B cell (primary cell): ENCODE data around the gene PFN3. TPM values are rescaled to one million over a fixed set of nuclear protein-coding genes. Genes with fewer than 3 reads are reported as not detected.

ENCODE experiments used
- ATAC-seq: fragments of 200-7000 bp; cut with Tn5 transposase; one replicate; pipeline ENCODE4 v1.10.0; 2021; ENCODE audit warnings: low read depth, mild to moderate bottlenecking, moderate number of reproducible peaks, moderate library complexity
- CTCF ChIA-PET: fragments of 350-600 bp; sonication (Branson Sonifier 250); formaldehyde crosslinking; loops from one replicate; lab custom pipeline; 2021; ENCODE audit warnings: antibody characterized with exemption, inconsistent platforms; lab: Charles Lee
- POLR2A ChIA-PET: fragments of 350-600 bp; sonication (Branson Sonifier 250); formaldehyde crosslinking; loops from one replicate; lab custom pipeline; 2021; ENCODE audit warnings: antibody characterized with exemption; lab: Charles Lee
- DNase-seq: peaks from one replicate; pipeline ENCODE4 v3.0.0; 2013
- H2AFZ ChIP-seq: 2 replicates; pipeline ENCODE4 v1.6.1; 2012; ENCODE audit warnings: mild to moderate bottlenecking, low read depth, low read length; ENCODE audit not compliant: insufficient read depth, poor library complexity, severe bottlenecking
- H3K27ac ChIP-seq, 2 donors: 1 replicate in 1 of 2; 2 replicates in 1 of 2; pipeline ENCODE4 v1.5.1; 2012 to 2013; ENCODE audit warnings: low read length in 2 of 2, mild to moderate bottlenecking in 2 of 2, moderate library complexity in 1 of 2
- H3K27me3 ChIP-seq, 4 experiments: fragments of 200-600 bp in 1 of 4; sonication (generic) in 1 of 4; replicated peaks in 1 of 4; 1 replicate in 2 of 4; 2 replicates in 2 of 4; pipeline versions ENCODE4 v1.6.1 to v1.7.0; 2013 to 2016; ENCODE audit warnings: low read length in 3 of 4, mild to moderate bottlenecking in 2 of 4, mixed read lengths in 1 of 4, moderate library complexity in 1 of 4; ENCODE audit not compliant: insufficient read depth in 4 of 4, control insufficient read depth in 3 of 4; ENCODE audit errors: control extremely low read depth in 1 of 4
- H3K36me3 ChIP-seq, 2 experiments: replicated peaks in 1 of 2; 1 replicate in 1 of 2; 2 replicates in 1 of 2; pipeline versions ENCODE4 v1.6.1 to v1.7.1; 2013; ENCODE audit warnings: low read length in 1 of 2; ENCODE audit not compliant: insufficient read depth in 2 of 2, control insufficient read depth in 1 of 2; ENCODE audit errors: control extremely low read depth in 1 of 2, extremely low read depth in 1 of 2
- H3K4me1 ChIP-seq, 2 donors: fragments of 200-600 bp in 1 of 2; sonication (generic) in 1 of 2; 1 replicate in 1 of 2; 2 replicates in 1 of 2; pipeline versions ENCODE4 v1.5.1 to v1.6.1; 2013 to 2017; ENCODE audit warnings: low read length in 2 of 2; ENCODE audit not compliant: control insufficient read depth in 2 of 2, insufficient read depth in 2 of 2
- H3K4me2 ChIP-seq: replicated peaks from 2 replicates; pipeline ENCODE3; 2012; ENCODE audit warnings: mild to moderate bottlenecking, low read depth, low read length; ENCODE audit not compliant: poor library complexity, severe bottlenecking
- H3K4me3 ChIP-seq, 5 experiments: fragments of 200-600 bp in 1 of 5; sonication (generic) in 1 of 5; 1 replicate in 3 of 5; 2 replicates in 2 of 5; pipeline versions ENCODE4 v1.5.1 to v1.7.0; 2011 to 2016; ENCODE audit warnings: low read length in 4 of 5, mild to moderate bottlenecking in 4 of 5, low read depth in 2 of 5, control low read depth in 1 of 5, moderate library complexity in 1 of 5; ENCODE audit not compliant: insufficient read depth in 1 of 5; ENCODE audit errors: control extremely low read depth in 1 of 5, extremely low read depth in 1 of 5
- H3K79me2 ChIP-seq: fragments of 200-600 bp; sonication (generic); one replicate; pipeline ENCODE4 v1.6.0; 2016; ENCODE audit warnings: low read length; ENCODE audit not compliant: control insufficient read depth, insufficient read depth
- H3K9ac ChIP-seq: fragments of 200-600 bp; sonication (generic); 2 replicates; pipeline ENCODE4 v1.6.1; 2017; ENCODE audit warnings: mild to moderate bottlenecking, low read length, moderate library complexity
- H3K9me3 ChIP-seq, 3 donors: one replicate each; pipeline versions ENCODE4 v1.6.1 to v1.7.1; 2013; ENCODE audit warnings: low read length in 2 of 3; ENCODE audit not compliant: control insufficient read depth in 2 of 3, insufficient read depth in 1 of 3; ENCODE audit errors: control extremely low read depth in 1 of 3
- H4K20me1 ChIP-seq: 2 replicates; pipeline ENCODE4 v1.6.0; 2012; ENCODE audit warnings: mild to moderate bottlenecking, low read length; ENCODE audit not compliant: insufficient read depth, control insufficient read depth, poor library complexity, severe bottlenecking
- H3K27ac Mint-ChIP-seq: one replicate; pipeline ENCODE4 v1.8.0; 2021; ENCODE audit warnings: mixed read lengths
- H3K27me3 Mint-ChIP-seq: one replicate; pipeline ENCODE4 v1.8.0; 2021; ENCODE audit warnings: mixed read lengths
- H3K4me1 Mint-ChIP-seq: one replicate; pipeline ENCODE4 v1.8.0; 2021; ENCODE audit warnings: mixed read lengths
- H3K4me3 Mint-ChIP-seq: one replicate; pipeline ENCODE4 v1.8.0; 2021; ENCODE audit warnings: mixed read lengths
- H3K9me3 Mint-ChIP-seq: one replicate; pipeline ENCODE4 v1.8.0; 2022; ENCODE audit warnings: mixed read lengths; ENCODE audit not compliant: insufficient read depth
- CTCF ChIP-seq: fragments of 200-600 bp; IDR thresholded peaks from one replicate; pipeline ENCODE4 v1.8.0; 2022; ENCODE audit warnings: antibody characterized with exemption, mild to moderate bottlenecking
- EZH2 ChIP-seq: IDR thresholded peaks from 2 replicates; pipeline ENCODE4 v1.6.1; 2012; ENCODE audit warnings: borderline replicate concordance, low read depth, mild to moderate bottlenecking, moderate library complexity, low read length; ENCODE audit not compliant: insufficient read depth, poor library complexity, severe bottlenecking
- WGBS: methylation state at CpG from one replicate; pipeline ENCODE4 v1.1.5; 2013; ENCODE audit warnings: missing lambda C conversion rate; ENCODE audit not compliant: insufficient coverage; 5-methylcytosine and 5-hydroxymethylcytosine counted together
- intact Hi-C: fragments of 100-400 bp; cut with micrococcal nuclease; formaldehyde crosslinking; loops from one replicate; pipeline ENCODE4 v1.10.0; 2022
- polyA plus RNA-seq: library from polyadenylated mRNA; depleted of rRNA; stranded (reverse); fragments of >200 nt; gene quantifications from 2 replicates; pipeline ENCODE4 v1.2.3, GENCODE V29; 2012
- total RNA-seq, 2 donors: library from RNA; stranded (reverse); fragments of 120-200 nt in 1 of 2; gene quantifications; 1 replicate in 1 of 2; 2 replicates in 1 of 2; pipeline versions ENCODE4 v1.2.3 to v1.2.4, GENCODE V29; 2013 to 2022

PFN3 gene
- total and polyA plus RNA-seq, 2 donors (not counting 1 experiment from before 2014, with no cell fraction given): not detected

- H3K27ac ChIP-seq: no peak overlapping the region
- peaks cover 46% of the 10 kb centered on the region for H4K20me1 ChIP-seq
- no peaks in the 10 kb centered on the region for H3K9me3 ChIP-seq
- ChIA-PET POLR2A (interaction anchor here (0.5 to 10.8 kb wide), 8 partner anchors 8 to 698 kb away, joined by 3 to 103 read pairs (median 6); partner anchors contain the start of gene GRK6), CTCF (interaction anchor here (1.3 to 21.3 kb wide), 7 partner anchors 8 to 138 kb away, joined by 3 to 628 read pairs (median 6); partner anchors contain the start of genes F12, GRK6 and PFN3)
- H2AFZ ChIP-seq: no peak overlapping the region
- ATAC-seq (no peak), DNase-seq (peak; percentile 51)
- H3K79me2 ChIP-seq: peaks cover 14% of the 10 kb centered on the region
- H3K4me3 Mint-ChIP-seq: peak overlapping the region; percentile 75
- intact Hi-C loops: loop anchor here (2.0 kb wide), 1 partner anchor 43 kb away; no protein-coding TSS in a partner anchor
- H3K27me3 ChIP-seq: peaks cover 0 to 14% (median 0%) of the 10 kb centered on the region in 4 experiments
- H3K4me3 ChIP-seq: peak overlapping the region in 1 of 5 experiments; percentile 60
- H3K4me2 ChIP-seq: peak overlapping the region; percentile 93
- H3K9me3 Mint-ChIP-seq: no peaks in the 10 kb centered on the region
- no peaks in the 10 kb centered on the region for H3K27me3 Mint-ChIP-seq
- peaks cover 0 to 4% of the 10 kb centered on the region in 2 experiments for H3K36me3 ChIP-seq
- 7% methylated on average over 20 of the region's 23 CpGs for WGBS
- H3K9ac ChIP-seq: no peak overlapping the region
- peaks cover 51% of the 10 kb centered on the region for H3K4me1 Mint-ChIP-seq
- TF ChIP-seq CTCF: no peak
- TF ChIP-seq EZH2: no peak
- H3K4me1 ChIP-seq: peaks cover 34 to 51% of the 10 kb centered on the region in 2 donors
- peak overlapping the region; percentile 70 for H3K27ac Mint-ChIP-seq
These were observed 47.3 kb upstream of the PFN3 start for GRCh38 chr5:177447611-177448243.
